HuH-7 (cell line): ENCODE measurements around the gene SNX13.
A peak's percentile ranks its signal among the peaks of the same experiment; 100 is the strongest.
"Not testable (repeated sequence)": the region's sequence is repeated elsewhere in the genome, so short reads cannot be mapped to it uniquely, and the experiment has no call there.

ENCODE experiments used
- DNase-seq: peaks from one replicate; pipeline ENCODE4 v3.0.0; 2011; ENCODE audit warnings: low spot score

Gene SNX13

GRCh38 chr7:17912050-17912449, 28.2 kb downstream of the SNX13 start:
- no peak for DNase-seq

GRCh38 chr7:17910377-17910776, 29.9 kb downstream of the SNX13 start:
- DNase-seq, result no peak

- not testable (repeated sequence) for DNase-seq
Observed at GRCh38 chr7:17909310-17909709, 31.0 kb downstream of the SNX13 start.

GRCh38 chr7:17907014-17907413, 33.3 kb downstream of the SNX13 start:
- DNase-seq, result no peak

GRCh38 chr7:17903337-17903736, 37.0 kb downstream of the SNX13 start:
- DNase-seq, result no peak

GRCh38 chr7:17902599-17902998, 37.7 kb downstream of the SNX13 start:
- no peak for DNase-seq

- DNase-seq, result no peak
Observed at GRCh38 chr7:17900464-17900863, 39.8 kb downstream of the SNX13 start.

GRCh38 chr7:17898111-17898510, 42.2 kb downstream of the SNX13 start:
- DNase-seq, result no peak

- no peak for DNase-seq
Observed at GRCh38 chr7:17887286-17887685, 53.0 kb downstream of the SNX13 start.

- no peak for DNase-seq
Observed at GRCh38 chr7:17882685-17883084, 57.6 kb downstream of the SNX13 start.

GRCh38 chr7:17879075-17879661, 61.1 kb downstream of the SNX13 start:
- no peak for DNase-seq

- DNase-seq, result no peak
Observed at GRCh38 chr7:17878627-17879026, 61.7 kb downstream of the SNX13 start.

GRCh38 chr7:17871815-17872533, 68.3 kb downstream of the SNX13 start:
- no peak for DNase-seq

- no peak for DNase-seq
Observed at GRCh38 chr7:17870406-17870805, 69.9 kb downstream of the SNX13 start.

GRCh38 chr7:17863809-17864143, 76.5 kb downstream of the SNX13 start:
- no peak for DNase-seq

GRCh38 chr7:17863095-17863808, 77.0 kb downstream of the SNX13 start:
- no peak for DNase-seq

GRCh38 chr7:17856251-17856650, 84.0 kb downstream of the SNX13 start:
- no peak for DNase-seq

- DNase-seq, result no peak
Observed at GRCh38 chr7:17855202-17855601, 85.1 kb downstream of the SNX13 start.

- no peak for DNase-seq
Observed at GRCh38 chr7:17854261-17855047, 85.8 kb downstream of the SNX13 start.

GRCh38 chr7:17852361-17852760, 87.9 kb downstream of the SNX13 start:
- no peak for DNase-seq

- peak; percentile 20 for DNase-seq
Observed at GRCh38 chr7:17849504-17849903, 90.8 kb downstream of the SNX13 start.

- DNase-seq, result no peak
Observed at GRCh38 chr7:17848516-17848915, 91.8 kb downstream of the SNX13 start.

GRCh38 chr7:17846935-17847334, 93.4 kb downstream of the SNX13 start:
- DNase-seq, result no peak
